K562 (cell line): ENCODE results near the gene SLC19A1. TPM values are rescaled to one million over a fixed set of nuclear protein-coding genes. Genes with fewer than 3 reads are reported as not detected.

Experiments used
- ATAC-seq: fragments of 200-7000 bp; cut with Tn5 transposase; 3 replicates; pipeline ENCODE4 v1.9.1; 2020; ENCODE audit warnings: moderate library complexity
- BruUV-seq: library from RNA; stranded (reverse); fragments of 400-500 nt; replicated peaks from 2 replicates; lab custom pipeline; 2021; lab: Mats Ljungman, UMichigan
- CTCF ChIA-PET: fragments of 300-600 bp; formaldehyde crosslinking; extraction: SDS; loops from one replicate; lab custom pipeline; 2021; ENCODE audit warnings: low intra/inter-chr PET ratio; lab: Yijun Ruan, JAX
- POLR2A ChIA-PET: fragments of 300-600, 350-650 bp; sonication (Branson Sonifier 250); formaldehyde crosslinking; extraction: SDS; loops from one replicate; lab custom pipeline; 2021; ENCODE audit warnings: antibody characterized with exemption, inconsistent platforms; lab: Yijun Ruan, JAX
- DNase-seq, 4 experiments: peaks; one replicate each; pipeline versions ENCODE4 v3.0.0 to v3.0.0-alpha.2; 2011 to 2018; ENCODE audit warnings: low spot score in 3 of 4, mixed read lengths in 3 of 4; ENCODE audit errors: extremely low read depth in 1 of 4
- FAIRE-seq: peaks from 2 replicates; lab custom pipeline; 2011; peaks lifted over from hg19 to GRCh38; lab: Jason Lieb, UNC
- H2AFZ ChIP-seq: 2 replicates; pipeline ENCODE4 v1.6.0; 2011; ENCODE audit warnings: low read depth, low read length, control low read depth, inconsistent platforms
- H3K27ac ChIP-seq: fragments of 200-600 bp; 3 replicates; pipeline ENCODE4 v1.8.0; 2011; ENCODE audit warnings: low read depth, mild to moderate bottlenecking, control low read depth, inconsistent platforms, low read length, moderate library complexity, mixed read lengths; ENCODE audit errors: extremely low read depth
- H3K27me3 ChIP-seq, 2 experiments: fragments of 300-600 bp in 1 of 2; 2 replicates in 1 of 2; 3 replicates in 1 of 2; pipeline versions ENCODE4 v1.6.0 to v1.8.0; 2011; ENCODE audit warnings: inconsistent platforms in 2 of 2, low read length in 2 of 2, mild to moderate bottlenecking in 1 of 2, mixed read lengths in 1 of 2, moderate library complexity in 1 of 2; ENCODE audit not compliant: control insufficient read depth in 2 of 2, insufficient read depth in 2 of 2
- H3K36me3 ChIP-seq: fragments of 300-600 bp; 3 replicates; pipeline ENCODE4 v1.8.0; 2011; ENCODE audit warnings: mild to moderate bottlenecking, low read length, inconsistent platforms; ENCODE audit not compliant: control insufficient read depth, insufficient read depth
- H3K4me1 ChIP-seq, 2 experiments: fragments of 200-600 bp in 1 of 2; replicated peaks in 1 of 2; 2 replicates in 1 of 2; 3 replicates in 1 of 2; pipeline versions ENCODE4 v1.5.1 to v1.8.0; 2011; ENCODE audit warnings: inconsistent platforms in 2 of 2, low read length in 2 of 2, mild to moderate bottlenecking in 1 of 2, mixed read lengths in 1 of 2, moderate library complexity in 1 of 2; ENCODE audit not compliant: control insufficient read depth in 2 of 2, insufficient read depth in 2 of 2
- H3K4me2 ChIP-seq: 2 replicates; pipeline ENCODE4 v1.6.1; 2011; ENCODE audit warnings: low read length, control low read depth, inconsistent platforms, mixed read lengths; ENCODE audit not compliant: insufficient read depth
- H3K4me3 ChIP-seq: fragments of 200-600 bp; sonication (generic), shearing (Covaris generic); 2 replicates; pipeline ENCODE4 v1.5.1; 2016; ENCODE audit warnings: control low read depth, inconsistent platforms
- H3K79me2 ChIP-seq: fragments of 200-600 bp; 3 replicates; pipeline ENCODE4 v1.8.0; 2011; ENCODE audit warnings: low read length, inconsistent platforms; ENCODE audit not compliant: control insufficient read depth, insufficient read depth
- H3K9ac ChIP-seq, 2 experiments: 2 replicates each; pipeline versions ENCODE4 v1.6.0 to v1.6.1; 2011; ENCODE audit warnings: low read depth in 2 of 2, low read length in 2 of 2, control low read depth in 1 of 2, inconsistent platforms in 1 of 2, mild to moderate bottlenecking in 1 of 2, mixed read lengths in 1 of 2; ENCODE audit not compliant: insufficient read depth in 1 of 2
- H3K9me1 ChIP-seq: one replicate; pipeline ENCODE4 v1.6.0; 2011; ENCODE audit warnings: inconsistent platforms, mild to moderate bottlenecking, low read length, moderate library complexity; ENCODE audit not compliant: control insufficient read depth, insufficient read depth
- H3K9me3 ChIP-seq: replicated peaks from 2 replicates; pipeline ENCODE4 v1.5.1; 2011; ENCODE audit warnings: low read depth, low read length, inconsistent platforms; ENCODE audit not compliant: control insufficient read depth, insufficient read depth
- H4K20me1 ChIP-seq: replicated peaks from 2 replicates; pipeline ENCODE4 v1.6.1; 2011; ENCODE audit warnings: low read length, inconsistent platforms, mixed read lengths; ENCODE audit not compliant: control insufficient read depth, insufficient read depth
- ATF3 ChIP-seq, 2 experiments: fragments of 450-650 bp in 1 of 2; sonication (generic) in 1 of 2; formaldehyde crosslinking in 1 of 2; IDR thresholded peaks in 1 of 2; conservative IDR thresholded peaks in 1 of 2; 2 replicates each; pipeline versions ENCODE4 v1.6.1 to v1.8.1; 2016 to 2023; ENCODE audit warnings: mild to moderate bottlenecking in 2 of 2, moderate library complexity in 2 of 2, inconsistent platforms in 1 of 2, missing genetic modification reagents in 1 of 2
- DPF2 ChIP-seq: fragments of 450-650 bp; IDR thresholded peaks from 2 replicates; pipeline ENCODE4 v1.6.1; 2016
- E2F6 ChIP-seq, 2 experiments: IDR thresholded peaks; 2 replicates each; pipeline ENCODE4 v1.6.1; 2011; ENCODE audit warnings: borderline replicate concordance in 1 of 2, control low read depth in 1 of 2, low read depth in 1 of 2, low read length in 1 of 2, mild to moderate bottlenecking in 1 of 2, mixed read lengths in 1 of 2, moderate library complexity in 1 of 2; ENCODE audit not compliant: insufficient read depth in 1 of 2, insufficient read length in 1 of 2, poor library complexity in 1 of 2, severe bottlenecking in 1 of 2; ENCODE audit errors: extremely low read depth in 1 of 2
- FOSL1 ChIP-seq: fragments of 200-800 bp; sonication (Bioruptor generic); conservative IDR thresholded peaks from 2 replicates; pipeline ENCODE4 v1.6.1; 2016; ENCODE audit warnings: missing genetic modification characterization, missing compliant biosample characterization
- FOXK2 ChIP-seq, 2 experiments: fragments of 450-650 bp; IDR thresholded peaks in 1 of 2; conservative IDR thresholded peaks in 1 of 2; 2 replicates each; pipeline ENCODE4 v1.6.1; 2016; ENCODE audit warnings: low read depth in 2 of 2, mild to moderate bottlenecking in 1 of 2
- JUND ChIP-seq, 2 experiments: IDR thresholded peaks; 2 replicates in 1 of 2; 3 replicates in 1 of 2; pipeline ENCODE4 v1.6.1; 2011; ENCODE audit warnings: borderline replicate concordance in 2 of 2, low read depth in 2 of 2, low read length in 2 of 2, improper control_type of control experiment in 1 of 2, missing biosample characterization in 1 of 2, missing genetic modification characterization in 1 of 2, missing genetic modification reagents in 1 of 2
- PHF21A ChIP-seq: fragments of 450-650 bp; IDR thresholded peaks from 2 replicates; pipeline ENCODE4 v1.6.1; 2017; ENCODE audit warnings: low read depth, borderline replicate concordance
- PHF8 ChIP-seq: fragments of 200-600 bp; sonication (generic); IDR thresholded peaks from 2 replicates; pipeline ENCODE4 v1.6.1; 2012; ENCODE audit warnings: mixed run types, mild to moderate bottlenecking, inconsistent platforms, low read length, moderate library complexity, borderline replicate concordance
- ZNF143 ChIP-seq: sonication (generic); formaldehyde crosslinking; IDR thresholded peaks from 2 replicates; pipeline ENCODE4 v1.9.0; 2022; ENCODE audit warnings: mild to moderate bottlenecking, missing genetic modification reagents
- WGBS: fragments of 100-300 bp; shearing (Covaris generic); methylation state at CpG from one replicate; pipeline ENCODE4 v1.1.6; 2016; ENCODE audit warnings: low coverage, mixed read lengths; ENCODE audit not compliant: insufficient coverage; ENCODE audit errors: missing lambda C conversion rate; 5-methylcytosine and 5-hydroxymethylcytosine counted together
- in situ Hi-C: fragments of 300-500 bp; cut with MboI; formaldehyde crosslinking; loops from 4 replicates; pipeline ENCODE4 v1.15.0; 2018; ENCODE audit warnings: inconsistent platforms, mixed read lengths
- intact Hi-C: fragments of 100-400 bp; cut with micrococcal nuclease; formaldehyde crosslinking; loops from 2 replicates; pipeline ENCODE4 v1.14.2; 2022
- polyA plus RNA-seq, 8 experiments: library from polyadenylated mRNA; depleted of rRNA in 4 of 8; stranded (reverse) in 5 of 8; unstranded in 3 of 8; fragments of >200 nt; fragmentation: Nextera tagmentation in 2 of 8; fragmentation: Illumina TruSeq in 1 of 8; extraction: Ambion mirVana in 2 of 8; extraction: Trizol in 1 of 8; gene quantifications; 2 replicates each; pipeline versions ENCODE4 v1.2.1 to v1.2.3, GENCODE V29; 2011 to 2014; ENCODE audit warnings: inconsistent platforms in 1 of 8, missing spikeins in 1 of 8
- total RNA-seq, 7 experiments: library from RNA; depleted of rRNA in 6 of 7; stranded (reverse); fragments of >200 nt in 6 of 7; fragmentation: Illumina TruSeq in 2 of 7; extraction: Trizol in 2 of 7; gene quantifications; 2 replicates each; pipeline versions ENCODE4 v1.2.1 to v1.2.3, GENCODE V29; 2011 to 2021; ENCODE audit warnings: low replicate concordance in 1 of 7

Gene SLC19A1
- total and polyA plus RNA-seq, 9 of the 15 experiments (the other 6 are each of a cell fraction or from before 2014, with no cell fraction given): 0.65 to 88.7 (median 12.0) TPM

GRCh38 chr21:45551783-45552695 lies 9.8 kb upstream of the SLC19A1 start:
- 72% methylated on average over 35 of the region's 35 CpGs for WGBS
- Histone ChIP-seq H3K9me3 (no peaks in the 10 kb centered on the region), H3K27ac (no peak overlapping the region), H3K4me1 (peaks cover 16 to 53% of the 10 kb centered on the region in 2 experiments; a peak in 3 of 5 replicates), H3K4me3 (no peak overlapping the region), H2AFZ (no peak overlapping the region), H3K27me3 (peaks cover 10% of the 10 kb centered on the region in 2 experiments; a peak in 4 of 5 replicates), H3K9me1 (no peaks in the 10 kb centered on the region), H3K36me3 (no peaks in the 10 kb centered on the region), H3K9ac (peak overlapping the region in 1 of 2 experiments; percentile 50; a peak in 2 of 4 replicates), H3K4me2 (no peak overlapping the region), H4K20me1 (no peaks in the 10 kb centered on the region), H3K79me2 (no peaks in the 10 kb centered on the region)
- FAIRE-seq (no peak), DNase-seq (no peak), ATAC-seq (no peak)
- no TSS peak for BruUV-seq
- CTCF ChIA-PET: no interaction called here
- in situ Hi-C loops (no loop called here), intact Hi-C loops (no loop called here)
- TF ChIP-seq ZNF143 (CRISPR knock-in tag) (no peak), PHF8 (0 out of 2 replicates have a peak, but pooled peaks have one; percentile 3)
- POLR2A ChIA-PET: interaction anchor here (0.6 kb wide), 1 partner anchor 28 kb away, joined by 3 read pairs; no protein-coding TSS in a partner anchor

GRCh38 chr21:45551316-45551715 lies 9.1 kb upstream of the SLC19A1 start:
- ATAC-seq (no peak), DNase-seq (peak in 1 of 4 experiments; percentile 34), FAIRE-seq (peak; percentile 74)
- 17% methylated on average over 8 of the region's 8 CpGs for WGBS
- Histone ChIP-seq H3K9ac (no peak overlapping the region), H2AFZ (no peak overlapping the region), H3K4me3 (no peak overlapping the region), H3K4me2 (no peak overlapping the region), H3K9me1 (no peaks in the 10 kb centered on the region), H3K27me3 (peaks cover 4 to 13% of the 10 kb centered on the region in 2 experiments; a peak in 3 of 5 replicates), H3K27ac (no peak overlapping the region), H3K36me3 (no peaks in the 10 kb centered on the region), H3K79me2 (no peaks in the 10 kb centered on the region), H3K9me3 (no peaks in the 10 kb centered on the region), H3K4me1 (peaks cover 16 to 46% of the 10 kb centered on the region in 2 experiments; a peak in 3 of 5 replicates), H4K20me1 (no peaks in the 10 kb centered on the region)
- ChIA-PET CTCF (no interaction called here), POLR2A (interaction anchor here (0.6 to 0.7 kb wide), 2 partner anchors 28 to 268 kb away, joined by 3 read pairs; no protein-coding TSS in a partner anchor)
- intact Hi-C loops (no loop called here), in situ Hi-C loops (no loop called here)
- BruUV-seq: no TSS peak
- TF ChIP-seq ATF3 (IDR thresholded peaks at IDR 0.05): peak; percentile 75
- no peak for TF ChIP-seq ATF3 (CRISPR knock-in tag; conservative IDR thresholded peaks at IDR 0.05)
- TF ChIP-seq JUND (IDR thresholded peaks at IDR 0.05; ENCODE audit: borderline replicate concordance, low read depth, low read length): peak; percentile 57; the same call in 1 of the 2 replicates
- no peak; the same call in 2 of the 3 replicates for TF ChIP-seq JUND (tag; IDR thresholded peaks at IDR 0.05; ENCODE audit: borderline replicate concordance, low read depth, low read length)
- TF ChIP-seq DPF2: 0 out of 2 replicates have a peak, but pooled peaks have one; percentile 44
- TF ChIP-seq FOXK2 (conservative IDR thresholded peaks at IDR 0.05 in 1 of 2, IDR thresholded peaks at IDR 0.05 in 1 of 2; ENCODE audit: low read depth in 2 of 2): peak in 1 of 2 experiments; percentile 37; a peak in 1 of 4 replicates
- no peak for TF ChIP-seq E2F6 (IDR thresholded peaks at IDR 0.05; ENCODE audit: borderline replicate concordance in 1 of 2, extremely low read depth in 1 of 2, insufficient read depth in 1 of 2, insufficient read length in 1 of 2, low read depth in 1 of 2, low read length in 1 of 2, poor library complexity in 1 of 2, severe bottlenecking in 1 of 2)
- peak; percentile 76; the same call in 1 of the 2 replicates for TF ChIP-seq PHF21A
- peak; percentile 73 for TF ChIP-seq FOSL1 (tag)
